Ectodermal cell (in vitro differentiated cells): Measurements from ENCODE around the gene ELF4.

ENCODE experiments used
- H3K27ac ChIP-seq: 2 replicates; pipeline ENCODE4 v1.7.0; 2013; ENCODE audit warnings: mild to moderate bottlenecking, low read depth, low read length; ENCODE audit not compliant: insufficient read depth, poor library complexity, severe bottlenecking
- H3K27me3 ChIP-seq: 2 replicates; pipeline ENCODE4 v1.7.0; 2013; ENCODE audit warnings: mild to moderate bottlenecking, low read length; ENCODE audit not compliant: insufficient read depth, control insufficient read depth, poor library complexity, severe bottlenecking
- H3K36me3 ChIP-seq: one replicate; pipeline ENCODE4 v1.7.0; 2013; ENCODE audit warnings: low read length; ENCODE audit not compliant: control insufficient read depth, insufficient read depth
- H3K4me1 ChIP-seq: one replicate; pipeline ENCODE4 v1.7.0; 2013; ENCODE audit warnings: low read length; ENCODE audit not compliant: control insufficient read depth, insufficient read depth
- H3K4me3 ChIP-seq: 2 replicates; pipeline ENCODE4 v1.7.0; 2013; ENCODE audit warnings: low read depth, low read length, control low read depth; ENCODE audit not compliant: insufficient read depth
- H3K9me3 ChIP-seq: 2 replicates; pipeline ENCODE4 v1.7.0; 2013; ENCODE audit warnings: mild to moderate bottlenecking, low read length, moderate library complexity; ENCODE audit not compliant: control insufficient read depth
- WGBS, 2 experiments: methylation state at CpG; one replicate each; pipeline ENCODE4 v1.1.7; 2013; ENCODE audit warnings: missing lambda C conversion rate in 2 of 2; 5-methylcytosine and 5-hydroxymethylcytosine counted together

The ELF4 gene

GRCh38 chrX:130098210-130098552 is 12.1 kb downstream of the ELF4 start:
- no peak overlapping the region for H3K4me3 ChIP-seq
- no peaks in the 10 kb centered on the region for H3K9me3 ChIP-seq
- no peaks in the 10 kb centered on the region for H3K4me1 ChIP-seq
- 66 to 73% methylated on average over 5 of the region's 5 CpGs for WGBS, 2 experiments
- H3K36me3 ChIP-seq, result no peaks in the 10 kb centered on the region
- H3K27me3 ChIP-seq, result no peaks in the 10 kb centered on the region
- H3K27ac ChIP-seq, result no peak overlapping the region

- no peaks in the 10 kb centered on the region for H3K9me3 ChIP-seq
- no peaks in the 10 kb centered on the region for H3K36me3 ChIP-seq
- H3K4me3 ChIP-seq, result no peak overlapping the region
- H3K27ac ChIP-seq, result no peak overlapping the region
- 81 to 83% methylated on average over 14 of the region's 14 CpGs for WGBS, 2 experiments
- H3K27me3 ChIP-seq, result no peaks in the 10 kb centered on the region
- H3K4me1 ChIP-seq, result no peaks in the 10 kb centered on the region
Measured at GRCh38 chrX:130097507-130098209, 12.6 kb downstream of the ELF4 start.

- Histone ChIP-seq H3K9me3 (no peaks in the 10 kb centered on the region), H3K36me3 (no peaks in the 10 kb centered on the region), H3K4me1 (no peaks in the 10 kb centered on the region), H3K27me3 (no peaks in the 10 kb centered on the region), H3K4me3 (no peak overlapping the region), H3K27ac (no peak overlapping the region)
- WGBS, 2 experiments, result 92 to 97% methylated on average over 6 of the region's 6 CpGs
Measured at GRCh38 chrX:130095249-130096030, 14.9 kb downstream of the ELF4 start.

- Histone ChIP-seq H3K9me3 (no peaks in the 10 kb centered on the region), H3K27ac (no peak overlapping the region), H3K4me1 (no peaks in the 10 kb centered on the region), H3K36me3 (no peaks in the 10 kb centered on the region), H3K4me3 (no peak overlapping the region), H3K27me3 (no peaks in the 10 kb centered on the region)
- WGBS, 2 experiments, result 87% methylated on average over 8 of the region's 8 CpGs
Measured at GRCh38 chrX:130094696-130095095, 15.6 kb downstream of the ELF4 start.

- WGBS, 2 experiments, result 88 to 100% methylated on average over 1 to 2 of the region's 2 CpGs
- Histone ChIP-seq H3K4me1 (no peaks in the 10 kb centered on the region), H3K27me3 (no peaks in the 10 kb centered on the region), H3K27ac (no peak overlapping the region), H3K4me3 (no peak overlapping the region), H3K36me3 (no peaks in the 10 kb centered on the region), H3K9me3 (no peaks in the 10 kb centered on the region)
Measured at GRCh38 chrX:130093271-130093670, 17.0 kb downstream of the ELF4 start.

- no peaks in the 10 kb centered on the region for H3K36me3 ChIP-seq
- no peak overlapping the region for H3K4me3 ChIP-seq
- no peaks in the 10 kb centered on the region for H3K27me3 ChIP-seq
- WGBS, 2 experiments, result 65 to 70% methylated on average over 8 to 9 of the region's 10 CpGs
- H3K9me3 ChIP-seq, result no peaks in the 10 kb centered on the region
- no peaks in the 10 kb centered on the region for H3K4me1 ChIP-seq
- no peak overlapping the region for H3K27ac ChIP-seq
Measured at GRCh38 chrX:130091980-130092522, 18.2 kb downstream of the ELF4 start.

GRCh38 chrX:130090364-130090763 is 19.9 kb downstream of the ELF4 start:
- WGBS, 2 experiments, result 95 to 100% methylated on average over 1 to 2 of the region's 3 CpGs
- Histone ChIP-seq H3K27ac (no peak overlapping the region), H3K27me3 (no peaks in the 10 kb centered on the region), H3K36me3 (no peaks in the 10 kb centered on the region), H3K9me3 (no peaks in the 10 kb centered on the region), H3K4me1 (no peaks in the 10 kb centered on the region), H3K4me3 (no peak overlapping the region)

- Histone ChIP-seq H3K9me3 (no peaks in the 10 kb centered on the region), H3K4me1 (no peaks in the 10 kb centered on the region), H3K36me3 (no peaks in the 10 kb centered on the region), H3K27me3 (no peaks in the 10 kb centered on the region), H3K4me3 (no peak overlapping the region), H3K27ac (no peak overlapping the region)
- 78 to 86% methylated on average over 12 to 13 of the region's 13 CpGs for WGBS, 2 experiments
Measured at GRCh38 chrX:130086447-130087206, 23.7 kb downstream of the ELF4 start.

GRCh38 chrX:130085551-130086446 is 24.5 kb downstream of the ELF4 start:
- Histone ChIP-seq H3K27ac (no peak overlapping the region), H3K36me3 (no peaks in the 10 kb centered on the region), H3K27me3 (no peaks in the 10 kb centered on the region), H3K9me3 (no peaks in the 10 kb centered on the region), H3K4me1 (no peaks in the 10 kb centered on the region), H3K4me3 (no peak overlapping the region)
- WGBS, 2 experiments, result 88 to 91% methylated on average over 9 to 10 of the region's 11 CpGs
